C4-2B (cell line): ENCODE measurements around the gene TANC1.

Experiments used
- CTCF ChIP-seq: fragments of 450-650 bp; conservative IDR thresholded peaks from 2 replicates; pipeline ENCODE4 v1.5.1; 2017; ENCODE audit warnings: mild to moderate bottlenecking
- ZFX ChIP-seq: fragments of 450-650 bp; IDR thresholded peaks from 2 replicates; pipeline ENCODE4 v1.6.1; 2017

GRCh38 chr2:159192371-159192918, 224.0 kb downstream of the TANC1 start:
- TF ChIP-seq CTCF (no peak), ZFX (no peak)
